Measurements from ENCODE around the gene EDIL3.

Gene EDIL3

GRCh38 chr5:83942155-83942554, 442.5 kb downstream of the EDIL3 start:
- no peak overlapping the region for H3K27ac ChIP-seq (ENCODE audit: low read depth, low read length)
- H3K79me2 ChIP-seq (ENCODE audit: control insufficient read depth, insufficient read depth, low read length, unreplicated experiment), result no peaks in the 10 kb centered on the region
- no peak overlapping the region for H3K4me3 ChIP-seq (ENCODE audit: low read depth, low read length)
- no peaks in the 10 kb centered on the region for H3K4me1 ChIP-seq (ENCODE audit: control insufficient read depth, insufficient read depth, low read length, unreplicated experiment)
- no peak overlapping the region for H2AFZ ChIP-seq (ENCODE audit: low read length, unreplicated experiment)
- no peaks in the 10 kb centered on the region for H3K27me3 ChIP-seq (ENCODE audit: insufficient read depth, low read length)
- H3K36me3 ChIP-seq (ENCODE audit: insufficient read depth, low read length), result no peaks in the 10 kb centered on the region

- no peaks in the 10 kb centered on the region for H3K36me3 ChIP-seq (ENCODE audit: insufficient read depth, low read length)
- no peaks in the 10 kb centered on the region for H3K27me3 ChIP-seq (ENCODE audit: insufficient read depth, low read length)
- H3K4me1 ChIP-seq (ENCODE audit: control insufficient read depth, insufficient read depth, low read length, unreplicated experiment), result no peaks in the 10 kb centered on the region
- H2AFZ ChIP-seq (ENCODE audit: low read length, unreplicated experiment), result no peak overlapping the region
- no peak overlapping the region for H3K27ac ChIP-seq (ENCODE audit: low read depth, low read length)
- no peaks in the 10 kb centered on the region for H3K79me2 ChIP-seq (ENCODE audit: control insufficient read depth, insufficient read depth, low read length, unreplicated experiment)
- no peak overlapping the region for H3K4me3 ChIP-seq (ENCODE audit: low read depth, low read length)
Observed at GRCh38 chr5:83937837-83938236, 446.8 kb downstream of the EDIL3 start.

- H3K27me3 ChIP-seq (ENCODE audit: insufficient read depth, low read length), result no peaks in the 10 kb centered on the region
- H3K27ac ChIP-seq (ENCODE audit: low read depth, low read length), result no peak overlapping the region
- no peaks in the 10 kb centered on the region for H3K36me3 ChIP-seq (ENCODE audit: insufficient read depth, low read length)
- no peaks in the 10 kb centered on the region for H3K79me2 ChIP-seq (ENCODE audit: control insufficient read depth, insufficient read depth, low read length, unreplicated experiment)
- H3K4me1 ChIP-seq (ENCODE audit: control insufficient read depth, insufficient read depth, low read length, unreplicated experiment), result no peaks in the 10 kb centered on the region
- H3K4me3 ChIP-seq (ENCODE audit: low read depth, low read length), result no peak overlapping the region
- no peak overlapping the region for H2AFZ ChIP-seq (ENCODE audit: low read length, unreplicated experiment)
Observed at GRCh38 chr5:83931969-83932368, 452.7 kb downstream of the EDIL3 start.

GRCh38 chr5:83927140-83927733, 457.4 kb downstream of the EDIL3 start:
- H3K27ac ChIP-seq (ENCODE audit: low read depth, low read length), result no peak overlapping the region
- no peaks in the 10 kb centered on the region for H3K79me2 ChIP-seq (ENCODE audit: control insufficient read depth, insufficient read depth, low read length, unreplicated experiment)
- no peak overlapping the region for H3K4me3 ChIP-seq (ENCODE audit: low read depth, low read length)
- peaks cover 29% of the 10 kb centered on the region for H3K4me1 ChIP-seq (ENCODE audit: control insufficient read depth, insufficient read depth, low read length, unreplicated experiment)
- H3K36me3 ChIP-seq (ENCODE audit: insufficient read depth, low read length), result no peaks in the 10 kb centered on the region
- H2AFZ ChIP-seq (ENCODE audit: low read length, unreplicated experiment), result no peak overlapping the region
- H3K27me3 ChIP-seq (ENCODE audit: insufficient read depth, low read length), result no peaks in the 10 kb centered on the region

- Histone ChIP-seq H3K4me1 (ENCODE audit: control insufficient read depth, insufficient read depth, low read length, unreplicated experiment) (peaks cover 29% of the 10 kb centered on the region), H3K4me3 (ENCODE audit: low read depth, low read length) (no peak overlapping the region), H3K36me3 (ENCODE audit: insufficient read depth, low read length) (no peaks in the 10 kb centered on the region), H2AFZ (ENCODE audit: low read length, unreplicated experiment) (peak overlapping the region; percentile 16), H3K27ac (ENCODE audit: low read depth, low read length) (peak overlapping the region; percentile 72), H3K79me2 (ENCODE audit: control insufficient read depth, insufficient read depth, low read length, unreplicated experiment) (no peaks in the 10 kb centered on the region), H3K27me3 (ENCODE audit: insufficient read depth, low read length) (no peaks in the 10 kb centered on the region)
Observed at GRCh38 chr5:83925955-83926337, 458.7 kb downstream of the EDIL3 start.

GRCh38 chr5:83925321-83925954, 459.2 kb downstream of the EDIL3 start:
- Histone ChIP-seq H2AFZ (ENCODE audit: low read length, unreplicated experiment) (peak overlapping the region; percentile 71), H3K4me1 (ENCODE audit: control insufficient read depth, insufficient read depth, low read length, unreplicated experiment) (peaks cover 29% of the 10 kb centered on the region)

GRCh38 chr5:83924891-83925290, 459.8 kb downstream of the EDIL3 start:
- no peaks in the 10 kb centered on the region for H3K36me3 ChIP-seq (ENCODE audit: insufficient read depth, low read length)
- peak overlapping the region; percentile 71 for H2AFZ ChIP-seq (ENCODE audit: low read length, unreplicated experiment)
- H3K27ac ChIP-seq (ENCODE audit: low read depth, low read length), result peak overlapping the region; percentile 72
- peaks cover 29% of the 10 kb centered on the region for H3K4me1 ChIP-seq (ENCODE audit: control insufficient read depth, insufficient read depth, low read length, unreplicated experiment)
- peak overlapping the region; percentile 21; the same call in 1 of the 2 replicates for H3K4me3 ChIP-seq (ENCODE audit: low read depth, low read length)
- no peaks in the 10 kb centered on the region for H3K27me3 ChIP-seq (ENCODE audit: insufficient read depth, low read length)
- H3K79me2 ChIP-seq (ENCODE audit: control insufficient read depth, insufficient read depth, low read length, unreplicated experiment), result no peaks in the 10 kb centered on the region

More at GRCh38 chr5:83925321-83925954, 459.2 kb downstream of the EDIL3 start:
- H3K4me3 ChIP-seq (ENCODE audit: low read depth, low read length), result peak overlapping the region; percentile 21; the same call in 1 of the 2 replicates
- H3K36me3 ChIP-seq (ENCODE audit: insufficient read depth, low read length), result no peaks in the 10 kb centered on the region
- H3K27me3 ChIP-seq (ENCODE audit: insufficient read depth, low read length), result no peaks in the 10 kb centered on the region
- H3K27ac ChIP-seq (ENCODE audit: low read depth, low read length), result peak overlapping the region; percentile 72
- no peaks in the 10 kb centered on the region for H3K79me2 ChIP-seq (ENCODE audit: control insufficient read depth, insufficient read depth, low read length, unreplicated experiment)

- Histone ChIP-seq H2AFZ (ENCODE audit: low read length, unreplicated experiment) (no peak overlapping the region), H3K27ac (ENCODE audit: low read depth, low read length) (peak overlapping the region; percentile 72), H3K4me3 (ENCODE audit: low read depth, low read length) (no peak overlapping the region), H3K4me1 (ENCODE audit: control insufficient read depth, insufficient read depth, low read length, unreplicated experiment) (peaks cover 29% of the 10 kb centered on the region), H3K27me3 (ENCODE audit: insufficient read depth, low read length) (no peaks in the 10 kb centered on the region), H3K36me3 (ENCODE audit: insufficient read depth, low read length) (no peaks in the 10 kb centered on the region), H3K79me2 (ENCODE audit: control insufficient read depth, insufficient read depth, low read length, unreplicated experiment) (no peaks in the 10 kb centered on the region)
Observed at GRCh38 chr5:83924171-83924570, 460.5 kb downstream of the EDIL3 start.

- H2AFZ ChIP-seq (ENCODE audit: low read length, unreplicated experiment), result no peak overlapping the region
- H3K27me3 ChIP-seq (ENCODE audit: insufficient read depth, low read length), result no peaks in the 10 kb centered on the region
- H3K27ac ChIP-seq (ENCODE audit: low read depth, low read length), result no peak overlapping the region
- no peaks in the 10 kb centered on the region for H3K79me2 ChIP-seq (ENCODE audit: control insufficient read depth, insufficient read depth, low read length, unreplicated experiment)
- H3K4me1 ChIP-seq (ENCODE audit: control insufficient read depth, insufficient read depth, low read length, unreplicated experiment), result peaks cover 32% of the 10 kb centered on the region
- no peak overlapping the region for H3K4me3 ChIP-seq (ENCODE audit: low read depth, low read length)
- H3K36me3 ChIP-seq (ENCODE audit: insufficient read depth, low read length), result no peaks in the 10 kb centered on the region
Observed at GRCh38 chr5:83922699-83923098, 462.0 kb downstream of the EDIL3 start.

- Histone ChIP-seq H3K27me3 (ENCODE audit: insufficient read depth, low read length) (no peaks in the 10 kb centered on the region), H3K79me2 (ENCODE audit: control insufficient read depth, insufficient read depth, low read length, unreplicated experiment) (no peaks in the 10 kb centered on the region), H3K27ac (ENCODE audit: low read depth, low read length) (no peak overlapping the region), H3K36me3 (ENCODE audit: insufficient read depth, low read length) (no peaks in the 10 kb centered on the region), H3K4me1 (ENCODE audit: control insufficient read depth, insufficient read depth, low read length, unreplicated experiment) (peaks cover 32% of the 10 kb centered on the region), H2AFZ (ENCODE audit: low read length, unreplicated experiment) (no peak overlapping the region), H3K4me3 (ENCODE audit: low read depth, low read length) (no peak overlapping the region)
Observed at GRCh38 chr5:83921666-83922193, 462.9 kb downstream of the EDIL3 start.
